Activated T-cell treated with anti-CD3 and anti-CD28 coated beads, Interleukin-2, amount 50 U/mL, for 48 hours (primary cell): Measurements from ENCODE around the gene CELA2A.
"Not testable (repeated sequence)": the region's sequence is repeated elsewhere in the genome, so short reads cannot be mapped to it uniquely, and the experiment has no call there.

Experiments used
- DNase-seq, 2 experiments: peaks; one replicate each; pipeline ENCODE4 v3.0.0-alpha.2; 2020

CELA2A gene

GRCh38 chr1:15445390-15446122 lies 11.0 kb upstream of the CELA2A start:
- no peak for DNase-seq

GRCh38 chr1:15446212-15446611 lies 10.3 kb upstream of the CELA2A start:
- no peak for DNase-seq

DNA sequence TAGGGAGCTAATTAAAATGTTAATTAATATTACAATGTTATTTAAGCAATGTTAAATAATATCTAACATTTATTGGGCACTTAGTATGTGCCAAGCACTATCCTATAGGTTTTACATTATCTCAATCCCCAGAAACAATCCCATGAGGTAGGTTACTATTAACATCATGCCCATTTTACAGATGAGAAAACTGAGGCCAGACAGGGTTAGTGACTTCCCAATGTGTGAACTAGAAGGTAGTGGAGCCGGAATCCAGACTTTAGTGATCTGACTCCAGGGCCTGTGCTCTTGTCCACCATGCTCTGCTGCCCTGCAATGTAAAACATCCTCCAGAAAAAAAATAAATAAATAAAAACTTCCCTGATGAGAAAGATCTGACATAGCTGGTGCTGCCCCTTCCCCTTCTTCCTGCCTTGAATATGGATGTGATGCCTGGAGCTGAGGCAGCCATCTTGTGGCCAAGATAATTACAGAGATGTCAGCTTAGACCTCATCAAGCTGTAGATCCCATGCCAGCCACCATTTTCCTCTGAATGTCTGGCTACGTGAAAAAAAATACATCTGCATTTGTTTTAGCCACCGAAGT lies 7.6 kb upstream of the CELA2A start:
- no peak for DNase-seq

GRCh38 chr1:15449567-15449966 lies 7.0 kb upstream of the CELA2A start:
- no peak for DNase-seq

- no peak for DNase-seq
Measured at GRCh38 chr1:15451014-15451722, 5.4 kb upstream of the CELA2A start.

DNA sequence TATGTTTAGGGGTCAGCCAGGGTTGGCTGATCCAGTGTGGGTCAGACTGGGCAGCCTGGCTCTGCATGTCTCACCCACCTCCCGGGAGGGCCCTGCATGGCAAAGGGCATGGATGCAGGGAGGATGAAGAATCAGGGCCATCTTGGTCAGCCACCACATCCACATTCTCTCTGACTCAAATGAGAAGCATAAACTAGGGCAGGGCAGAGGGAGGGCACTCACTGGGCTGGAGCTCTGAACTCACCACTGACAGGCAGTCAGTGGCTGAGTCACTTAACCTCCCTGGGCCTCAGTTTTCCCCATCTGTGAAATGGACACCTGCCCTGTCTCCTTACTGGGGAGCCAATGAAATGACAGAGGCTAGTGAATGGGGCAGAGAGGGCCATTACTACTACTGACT lies 4.3 kb upstream of the CELA2A start:
- DNase-seq: no peak

- DNase-seq: no peak
Measured at GRCh38 chr1:15452866-15453571, 3.5 kb upstream of the CELA2A start.

DNA sequence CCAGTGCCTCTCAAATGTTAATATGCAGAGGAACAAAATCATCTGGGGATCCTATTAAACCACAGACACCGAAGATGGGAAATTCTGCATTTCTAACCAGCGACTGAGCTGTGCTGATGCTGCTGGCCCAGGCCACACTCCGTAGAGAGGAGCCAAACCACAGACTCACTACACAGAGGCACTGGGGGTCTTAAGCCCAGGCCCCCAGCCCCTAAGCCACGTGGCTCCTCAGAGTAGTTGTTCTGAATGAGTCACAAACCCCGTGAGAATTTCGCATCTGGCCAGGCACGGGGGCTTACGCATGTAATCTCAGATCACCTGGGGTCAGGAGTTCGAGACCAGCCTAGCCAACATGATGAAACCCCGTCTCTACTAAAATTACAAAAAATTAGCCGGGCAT lies 2.8 kb upstream of the CELA2A start:
- DNase-seq: no peak

DNA sequence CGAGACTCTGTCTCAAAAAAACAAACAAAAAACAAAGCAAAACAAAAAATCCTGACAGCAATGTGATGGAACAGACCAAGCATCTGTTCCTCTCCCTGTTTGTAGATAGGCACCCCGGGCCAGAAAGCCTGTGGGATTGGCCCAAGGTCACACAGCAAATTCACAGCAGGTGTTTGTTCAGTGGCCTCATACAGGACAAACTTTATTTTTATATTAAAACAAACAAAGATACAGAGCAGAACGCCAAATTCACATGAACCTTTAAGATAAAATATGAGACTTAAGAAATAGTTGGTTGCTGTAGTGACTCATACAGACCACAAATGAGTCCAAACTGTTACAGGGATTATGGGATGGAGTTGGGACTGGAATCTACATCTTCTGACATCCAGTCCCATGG lies 2.3 kb upstream of the CELA2A start:
- no peak for DNase-seq

DNA sequence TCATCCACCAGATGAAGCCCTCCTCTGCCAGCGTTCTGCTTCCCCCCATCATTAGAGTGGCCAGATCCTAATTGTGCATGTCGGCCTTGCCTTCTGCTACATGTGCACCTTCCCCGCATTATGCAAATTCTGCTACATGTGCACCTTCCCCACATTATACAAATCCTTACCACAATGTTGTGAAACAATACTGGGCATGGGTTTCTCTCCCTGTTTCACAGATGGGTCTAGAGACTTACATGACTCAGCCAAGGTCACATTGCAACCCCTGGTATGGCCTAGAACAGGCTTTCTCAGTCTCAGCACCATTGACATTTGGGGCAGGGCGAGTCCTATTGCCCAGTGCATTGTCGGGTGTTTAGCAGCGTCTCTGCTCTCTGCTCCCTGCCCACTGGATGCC lies 1.0 kb upstream of the CELA2A start:
- DNase-seq: no peak

GRCh38 chr1:15457585-15457984 lies 1.1 kb downstream of the CELA2A start:
- DNase-seq: no peak

DNA sequence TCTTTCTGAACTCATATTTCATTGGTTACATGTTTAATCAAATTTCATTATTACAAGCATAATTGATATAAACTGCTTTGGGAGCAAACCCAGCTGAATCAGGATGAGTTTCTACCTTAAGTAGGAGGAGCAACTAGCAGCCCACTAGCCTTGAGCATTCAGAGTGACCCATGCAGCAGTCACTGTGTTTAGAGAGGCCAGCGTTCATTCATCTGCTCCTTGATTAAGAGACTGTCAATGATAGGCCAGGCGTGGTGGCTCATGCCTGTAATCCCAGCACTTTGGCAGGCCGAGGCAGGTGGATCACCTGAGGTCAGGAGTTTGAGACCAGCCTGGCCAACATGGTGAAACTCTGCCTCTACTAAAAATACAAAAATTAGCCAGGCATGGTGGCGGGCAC lies 1.9 kb downstream of the CELA2A start:
- not testable (repeated sequence) for DNase-seq

- DNase-seq: no peak
Measured at GRCh38 chr1:15459771-15460707, 3.5 kb downstream of the CELA2A start.

DNA sequence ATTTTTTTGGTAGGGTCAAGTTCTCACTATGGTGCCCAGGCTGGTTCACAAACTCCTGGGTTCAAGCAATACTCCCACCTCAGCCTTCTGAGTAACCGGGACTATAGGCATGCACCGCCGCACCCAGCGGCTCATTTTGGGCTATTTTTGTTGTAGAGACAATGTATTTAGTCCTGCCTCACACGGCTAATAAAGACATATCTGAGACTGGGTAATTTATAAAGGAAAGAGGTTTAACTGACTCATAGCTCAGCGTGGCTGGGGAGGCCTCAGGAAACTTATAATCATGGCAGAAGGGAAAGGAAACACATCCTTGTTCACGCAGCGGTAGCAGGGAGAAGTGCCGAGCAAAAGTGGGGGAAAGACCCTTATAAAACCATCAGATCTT lies 4.2 kb downstream of the CELA2A start:
- DNase-seq: no peak

DNA sequence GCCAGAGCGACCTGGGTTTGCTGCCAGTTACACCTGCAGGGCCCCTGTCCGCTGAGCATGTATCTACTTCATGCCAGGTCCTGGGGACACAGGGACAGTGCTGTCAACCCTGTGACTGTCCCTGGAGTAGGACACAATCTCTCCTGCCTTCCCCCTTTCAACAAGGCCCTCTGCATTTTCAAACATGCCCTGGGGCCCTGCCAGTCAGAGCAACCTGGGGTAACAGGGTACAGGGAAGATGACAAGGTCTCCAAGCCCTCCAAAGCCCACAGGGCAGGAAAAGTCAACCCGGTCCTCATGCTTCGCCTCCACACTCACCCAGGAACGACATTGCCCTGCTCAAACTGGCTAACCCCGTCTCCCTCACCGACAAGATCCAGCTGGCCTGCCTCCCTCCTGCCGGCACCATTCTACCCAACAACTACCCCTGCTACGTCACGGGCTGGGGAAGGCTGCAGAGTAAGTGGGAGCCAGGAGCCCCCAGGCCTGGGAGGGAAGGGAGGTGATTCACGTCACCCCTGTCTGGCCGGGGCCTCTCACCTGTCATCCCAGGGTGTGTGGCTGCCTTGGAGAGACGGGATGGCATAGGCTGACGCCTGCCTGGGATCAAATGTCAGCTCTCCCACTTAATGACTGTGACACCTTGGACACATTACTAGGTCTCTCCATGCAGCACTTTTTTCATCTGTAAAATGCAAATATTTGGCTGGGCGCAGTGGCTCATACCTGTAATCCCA lies 6.7 kb downstream of the CELA2A start:
- not testable (repeated sequence) for DNase-seq

GRCh38 chr1:15463926-15464322 lies 7.4 kb downstream of the CELA2A start:
- not testable (repeated sequence) for DNase-seq

DNA sequence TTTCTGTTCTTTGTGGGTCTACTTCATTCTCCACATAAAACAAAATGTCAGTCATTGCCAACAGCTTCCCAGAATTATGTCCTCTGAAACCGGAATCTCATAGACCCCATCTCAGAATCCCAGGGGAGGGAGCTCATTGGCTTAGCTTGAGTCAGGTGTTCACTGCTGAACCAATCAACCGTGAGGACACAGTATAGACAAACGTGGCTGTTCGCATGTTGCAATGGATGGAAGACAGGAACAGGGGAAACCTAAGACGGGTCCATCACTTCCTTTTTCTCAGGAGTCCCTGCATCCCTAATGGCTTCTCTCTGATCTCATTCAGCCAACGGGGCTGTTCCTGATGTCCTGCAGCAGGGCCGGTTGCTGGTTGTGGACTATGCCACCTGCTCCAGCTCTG lies 9.1 kb downstream of the CELA2A start:
- DNase-seq: no peak

- DNase-seq: not testable (repeated sequence)
Measured at GRCh38 chr1:15466955-15467625, 10.6 kb downstream of the CELA2A start.

DNA sequence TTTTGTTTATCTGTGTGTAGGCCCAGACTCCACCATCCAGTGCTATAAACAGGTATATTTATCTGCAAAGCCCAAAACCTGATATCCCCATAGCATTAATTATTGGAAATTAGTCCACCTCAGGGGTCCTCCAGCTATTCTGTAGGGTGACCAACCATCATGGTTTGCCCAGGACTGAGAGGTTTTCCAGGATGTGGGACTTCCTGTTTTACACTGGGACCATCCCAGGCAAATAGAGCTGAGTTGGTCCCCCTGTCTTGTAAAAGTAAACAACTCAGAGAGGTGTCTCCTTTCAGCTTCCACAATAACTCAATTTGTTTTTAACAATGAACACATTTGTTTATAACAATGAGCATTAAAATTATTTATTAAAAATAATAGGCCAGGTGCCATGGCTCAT lies 11.6 kb downstream of the CELA2A start:
- DNase-seq: no peak

DNA sequence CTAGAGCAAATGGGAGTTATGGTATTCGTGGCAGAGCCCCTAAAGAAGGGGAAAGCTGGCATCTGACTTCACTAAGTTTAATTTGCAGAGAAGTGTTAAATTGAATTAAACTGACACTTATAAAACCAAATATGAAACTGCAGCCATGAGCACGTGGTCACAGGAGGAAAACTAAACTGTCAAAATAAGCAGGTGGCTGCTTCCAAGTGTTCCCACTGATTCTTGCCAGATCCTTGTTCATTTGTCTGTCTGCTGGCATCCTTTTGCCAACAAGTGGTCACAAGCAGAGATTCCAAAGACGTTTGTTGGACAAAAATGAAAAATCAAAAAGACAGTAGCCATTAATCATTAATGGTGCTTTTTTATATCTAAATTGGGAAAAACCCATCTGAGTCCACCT lies 12.8 kb downstream of the CELA2A start:
- DNase-seq: no peak

DNA sequence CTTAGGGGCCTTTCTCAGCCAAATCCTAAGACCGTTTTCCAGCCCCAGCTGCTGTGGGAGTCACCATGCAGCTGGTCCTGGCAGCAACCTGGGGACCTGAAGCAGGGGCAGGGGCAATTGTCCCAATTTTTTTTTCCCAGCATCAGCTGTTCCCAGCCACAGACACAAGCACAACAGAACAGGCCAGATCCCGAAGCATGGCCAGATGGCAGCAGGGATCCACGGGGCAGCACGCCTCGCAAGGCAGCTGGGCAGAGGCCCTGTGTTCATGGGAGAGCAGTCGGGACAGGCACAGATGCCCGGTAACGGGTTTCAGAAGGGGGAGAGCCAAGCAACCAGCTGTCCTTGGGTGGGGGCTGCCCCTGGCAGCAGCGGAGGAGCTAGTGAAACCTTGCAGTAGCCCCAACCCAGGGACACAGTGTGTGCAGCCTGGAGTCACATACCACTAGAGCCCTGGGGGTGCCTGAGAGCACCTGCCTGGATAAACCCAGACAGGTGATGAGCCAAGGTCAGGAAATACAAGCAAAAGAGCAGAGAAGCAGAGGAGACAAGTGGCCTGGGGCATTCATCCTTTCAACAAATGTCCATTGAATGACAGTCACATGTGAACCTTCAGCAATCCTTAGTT lies 13.4 kb downstream of the CELA2A start:
- DNase-seq: not testable (repeated sequence)
